HG03439 (cell line): ENCODE data around the gene TCP11.

Experiments
- ATAC-seq: cut with Tn5 transposase; IDR thresholded peaks from one replicate; pipeline ENCODE4 v1.9.1; 2021; ENCODE audit warnings: mild to moderate bottlenecking, moderate library complexity; ENCODE audit not compliant: unreplicated experiment

Gene TCP11

GRCh38 chr6:35096129-35096862, 44.8 kb downstream of the TCP11 start:
- no peak for ATAC-seq

GRCh38 chr6:35094183-35094582, 47.0 kb downstream of the TCP11 start:
- ATAC-seq = no peak

- ATAC-seq = no peak
Measured at GRCh38 chr6:35093783-35094182, 47.4 kb downstream of the TCP11 start.

GRCh38 chr6:35093118-35093445, 48.1 kb downstream of the TCP11 start:
- ATAC-seq = no peak

GRCh38 chr6:35092362-35093117, 48.6 kb downstream of the TCP11 start:
- ATAC-seq = no peak

GRCh38 chr6:35091346-35092083, 49.6 kb downstream of the TCP11 start:
- ATAC-seq = no peak

GRCh38 chr6:35090734-35091133, 50.4 kb downstream of the TCP11 start:
- ATAC-seq = no peak

GRCh38 chr6:35089935-35090505, 51.1 kb downstream of the TCP11 start:
- ATAC-seq = no peak

GRCh38 chr6:35089216-35089934, 51.8 kb downstream of the TCP11 start:
- ATAC-seq = no peak

GRCh38 chr6:35088281-35089215, 52.6 kb downstream of the TCP11 start:
- ATAC-seq = no peak

- no peak for ATAC-seq
Measured at GRCh38 chr6:35087361-35088280, 53.5 kb downstream of the TCP11 start.

- ATAC-seq = no peak
Measured at GRCh38 chr6:35086636-35087360, 54.3 kb downstream of the TCP11 start.

GRCh38 chr6:35086282-35086632, 54.9 kb downstream of the TCP11 start:
- no peak for ATAC-seq

- ATAC-seq = no peak
Measured at GRCh38 chr6:35085359-35086281, 55.5 kb downstream of the TCP11 start.

- ATAC-seq = no peak
Measured at GRCh38 chr6:35084511-35085203, 56.5 kb downstream of the TCP11 start.

- no peak for ATAC-seq
Measured at GRCh38 chr6:35084041-35084491, 57.1 kb downstream of the TCP11 start.
